IPS DF 4.7 (cell line): ENCODE results near the gene MNAT1.

Experiments used
- DNase-seq: peaks from one replicate; pipeline ENCODE4 v3.0.0-alpha.2; 2013; ENCODE audit warnings: low spot score; ENCODE audit errors: extremely low read depth

MNAT1 gene

GRCh38 chr14:60964904-60965303 is 230.3 kb downstream of the MNAT1 start:
- DNase-seq: no peak

DNA sequence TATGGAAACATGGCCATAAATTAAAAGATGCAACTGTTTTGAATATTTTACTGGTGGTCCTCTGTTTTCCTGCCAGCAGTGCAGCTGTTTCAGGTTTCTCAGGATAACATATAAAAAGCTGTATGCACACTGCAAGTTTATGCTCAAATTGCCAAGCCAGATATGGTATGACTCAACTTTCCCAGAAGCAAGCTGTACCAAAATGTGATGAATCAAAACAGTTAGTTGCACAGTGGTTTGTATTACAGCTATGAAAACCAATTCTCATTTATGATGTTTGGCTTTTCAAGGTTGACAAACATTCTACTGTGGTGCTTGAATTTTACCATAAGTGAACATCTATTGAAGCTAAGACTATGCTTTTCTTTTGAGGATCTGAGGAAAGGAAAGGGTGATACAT is 230.8 kb downstream of the MNAT1 start:
- DNase-seq: no peak

- DNase-seq: no peak
Observed at GRCh38 chr14:60968099-60968498, 233.5 kb downstream of the MNAT1 start.

DNA sequence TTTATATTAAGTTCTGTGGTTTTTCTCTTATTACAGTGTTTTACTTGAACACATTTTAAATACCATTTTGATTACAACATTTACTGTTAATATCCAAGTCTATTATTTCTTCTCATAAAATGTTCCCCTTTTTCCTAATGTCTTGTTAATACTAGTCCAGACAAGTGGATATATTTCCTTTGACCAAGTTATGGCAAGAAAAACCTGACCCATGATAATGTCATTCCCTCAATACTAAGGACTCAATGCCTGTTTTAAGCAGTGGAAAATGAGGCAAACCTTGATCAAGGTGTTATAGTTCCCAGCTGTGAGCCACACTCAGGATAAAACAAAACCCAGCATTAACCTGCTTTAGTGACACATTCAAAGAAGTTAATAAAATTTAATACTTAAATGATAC is 234.1 kb downstream of the MNAT1 start:
- DNase-seq: no peak

DNA sequence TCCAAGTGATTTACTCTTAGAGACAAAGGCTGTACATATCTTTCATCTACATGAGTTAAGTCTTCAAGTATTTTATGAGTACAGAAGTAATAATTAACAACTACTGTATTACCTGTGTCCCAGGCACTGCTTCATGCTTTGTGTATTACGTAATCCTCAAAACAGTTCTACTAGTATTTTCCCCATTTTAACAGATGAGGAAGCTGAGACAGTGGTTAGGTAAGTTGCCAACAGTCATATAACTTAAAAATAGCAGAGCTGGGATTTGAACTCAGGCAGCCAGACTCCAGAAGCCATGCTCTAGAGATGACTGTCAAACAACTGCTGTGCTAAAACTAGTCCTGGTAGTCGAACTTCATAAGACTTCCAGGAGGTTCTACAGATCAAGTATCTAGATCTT is 235.6 kb downstream of the MNAT1 start:
- no peak for DNase-seq

GRCh38 chr14:60971271-60971670 is 236.7 kb downstream of the MNAT1 start:
- DNase-seq: no peak

DNA sequence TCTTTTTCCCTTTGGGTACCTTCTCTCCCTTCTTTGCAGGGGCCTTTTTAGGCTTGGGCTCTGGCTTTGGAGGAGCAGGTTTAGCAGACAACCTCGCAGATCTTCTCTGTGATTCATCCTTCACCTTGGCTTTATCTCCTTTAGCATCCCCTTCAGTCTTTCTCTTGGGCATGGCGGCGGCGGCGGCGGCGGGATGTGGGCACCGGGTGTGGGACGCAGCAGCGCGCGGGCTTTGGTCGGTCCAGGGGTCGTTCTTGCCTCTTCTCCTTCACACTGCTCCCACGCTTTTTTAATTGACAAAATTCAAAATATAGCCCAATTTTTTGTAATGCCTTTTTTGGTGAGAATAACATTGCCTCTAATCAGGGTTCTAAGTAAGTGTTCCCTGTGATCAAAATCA is 237.7 kb downstream of the MNAT1 start:
- DNase-seq: no peak

DNA sequence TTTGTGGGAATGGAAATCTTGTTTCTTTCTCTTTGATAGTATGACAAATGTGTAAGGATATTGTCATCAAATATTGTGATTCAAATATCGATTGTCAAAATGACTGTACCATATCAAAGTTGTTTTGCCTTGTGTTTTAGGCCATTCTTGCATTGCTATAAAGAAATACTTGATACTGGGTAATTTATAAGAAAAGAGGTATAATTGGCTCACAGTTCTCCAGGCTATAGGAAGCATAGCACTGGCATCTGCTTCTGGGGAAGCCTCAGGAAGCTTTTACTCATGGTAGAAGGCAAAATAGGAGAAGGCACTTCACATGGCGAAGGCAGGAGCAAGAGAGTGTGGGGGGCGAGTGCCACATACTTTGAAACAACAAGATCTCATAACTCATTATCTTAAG is 238.5 kb downstream of the MNAT1 start:
- no peak for DNase-seq

- no peak for DNase-seq
Observed at GRCh38 chr14:60974090-60974651, 239.6 kb downstream of the MNAT1 start.

DNA sequence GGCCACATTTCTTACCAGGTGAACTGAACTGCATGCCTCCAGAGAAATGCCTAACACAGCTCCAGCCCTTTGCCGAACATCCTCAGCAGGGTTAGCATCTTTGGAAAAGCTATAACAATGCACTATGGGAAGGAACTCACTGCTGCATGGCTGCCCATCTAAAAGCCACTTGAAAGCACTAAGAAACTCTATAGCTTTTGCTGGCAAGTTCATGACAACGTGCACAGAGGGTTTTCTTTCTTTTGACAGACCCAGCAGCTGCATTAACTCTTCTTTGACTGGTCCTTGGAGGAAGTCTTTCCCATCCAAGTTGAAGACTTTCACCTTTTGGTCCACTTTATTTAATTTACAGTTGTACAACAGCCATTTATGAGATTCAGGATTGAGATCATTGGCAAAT is 241.0 kb downstream of the MNAT1 start:
- DNase-seq: no peak

- no peak for DNase-seq
Observed at GRCh38 chr14:60977847-60978246, 243.3 kb downstream of the MNAT1 start.

GRCh38 chr14:60980811-60981632 is 246.5 kb downstream of the MNAT1 start, which contains the start of the genes SLC38A6 and TRMT5:
Gene SLC38A6 (plus strand): TSS chr14:60981245. CDS start chr14:60981278, 33 bp downstream.
Gene TRMT5 (minus strand): TSS chr14:60981079. CDS start chr14:60980973, 106 bp downstream.
- DNase-seq: peak; percentile 74

DNA sequence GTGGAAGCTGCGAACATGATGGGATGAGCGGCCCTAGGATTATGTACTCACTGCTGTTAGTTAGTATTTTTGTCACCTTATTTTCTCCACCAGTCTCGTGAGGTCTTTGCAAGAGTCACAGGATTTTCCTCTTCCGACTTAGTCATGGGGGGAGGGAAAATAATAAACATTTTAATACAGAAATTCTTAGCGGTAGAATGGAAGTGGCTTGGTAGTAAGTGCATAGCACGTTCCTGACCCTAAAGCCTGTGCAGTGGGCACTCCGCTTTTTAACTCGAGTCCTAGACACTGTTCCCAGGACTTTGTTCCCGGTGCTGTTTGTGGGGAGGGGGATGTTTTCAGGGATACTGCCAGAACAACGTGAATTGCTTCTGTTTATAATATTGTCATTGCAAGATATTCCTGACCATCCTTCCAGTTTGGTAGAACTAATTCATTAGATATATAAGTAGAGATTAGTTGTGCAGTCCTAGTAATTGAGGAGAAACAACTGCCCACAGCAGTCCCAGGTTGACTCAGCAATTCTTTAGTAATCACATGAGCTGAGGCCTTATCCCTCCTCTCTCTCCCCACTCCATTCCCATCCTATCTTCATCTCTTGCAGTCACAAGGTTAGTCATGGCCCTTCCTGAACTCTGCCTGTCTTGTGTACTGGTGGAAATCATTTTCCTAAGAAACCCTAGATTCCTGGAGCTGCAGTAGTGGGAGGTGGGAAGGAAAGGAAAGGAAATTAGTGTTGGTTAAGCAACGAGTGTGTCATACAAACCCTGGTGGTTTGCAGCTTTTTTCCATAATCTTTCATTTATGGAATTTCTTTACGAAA is 247.3 kb downstream of the MNAT1 start:
- no peak for DNase-seq

DNA sequence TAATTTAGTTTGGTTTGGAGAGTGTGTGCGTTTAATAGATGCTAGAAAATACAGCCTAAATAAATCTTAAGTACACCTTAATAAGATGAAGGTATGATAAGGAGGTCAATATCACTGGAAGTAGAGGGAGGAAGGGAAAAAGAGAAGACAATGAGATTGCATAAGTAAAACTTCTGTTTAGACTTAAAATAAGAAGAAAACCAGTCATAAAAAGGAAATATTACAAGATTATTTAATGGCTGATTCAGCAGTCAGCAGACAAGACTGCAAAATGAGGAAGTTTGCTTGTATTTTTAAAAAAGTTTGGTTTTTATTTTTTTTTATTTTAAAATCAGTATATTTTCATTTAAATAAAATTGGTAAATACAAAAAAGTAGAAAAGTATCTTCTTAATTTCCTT is 249.6 kb downstream of the MNAT1 start:
- no peak for DNase-seq

GRCh38 chr14:60986500-60986899 is 251.9 kb downstream of the MNAT1 start:
- no peak for DNase-seq

GRCh38 chr14:60989599-60989998 is 255.0 kb downstream of the MNAT1 start:
- no peak for DNase-seq

- DNase-seq: no peak
Observed at GRCh38 chr14:60998617-60999016, 264.1 kb downstream of the MNAT1 start.

DNA sequence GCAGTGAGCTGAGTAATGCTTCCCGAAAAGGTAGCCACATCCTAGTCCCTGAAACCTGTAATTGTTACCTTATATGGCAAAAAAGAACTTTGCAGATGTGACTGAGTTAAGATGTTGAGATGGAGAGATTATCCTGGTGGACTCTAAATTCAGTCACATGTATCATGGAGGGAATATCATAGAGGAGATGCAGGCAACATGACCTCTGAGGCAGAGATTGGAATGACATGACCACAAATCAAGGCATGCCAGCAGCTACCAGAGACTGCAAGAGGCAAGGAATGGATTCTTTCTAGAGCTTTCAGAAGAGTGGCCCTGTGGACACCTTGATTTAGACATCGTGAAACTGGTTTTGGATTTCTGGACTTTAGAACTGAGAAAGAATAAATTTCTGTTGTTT is 265.0 kb downstream of the MNAT1 start:
- DNase-seq: no peak

- DNase-seq: no peak
Observed at GRCh38 chr14:61003571-61003970, 269.0 kb downstream of the MNAT1 start.

GRCh38 chr14:61019537-61019936 is 285.0 kb downstream of the MNAT1 start:
- no peak for DNase-seq
